Liver (tissue), 3 donors: ENCODE measurements around the gene MAGED1.

Experiments
- CTCF ChIP-seq: fragments of 150-350 bp; IDR thresholded peaks from 2 replicates; pipeline ENCODE4 v1.5.1; 2017; ENCODE audit warnings: improper control_type of control experiment, low read depth, low read length; ENCODE audit not compliant: missing input control
- RXRA ChIP-seq, 2 donors: IDR thresholded peaks; 2 replicates each; pipeline ENCODE4 v1.6.1; 2017 to 2018; ENCODE audit warnings: antibody characterized with exemption in 2 of 2, mild to moderate bottlenecking in 1 of 2
- TAF1 ChIP-seq: conservative IDR thresholded peaks from 2 replicates; pipeline ENCODE4 v1.6.1; 2016; ENCODE audit warnings: antibody characterized with exemption, mild to moderate bottlenecking
- donor health status: healthy.
- donor health status: healthy.

GRCh38 chrX:51862920-51863319, 30.5 kb upstream of the MAGED1 start:
- no peak for TF ChIP-seq CTCF
- no peak for TF ChIP-seq RXRA (IDR thresholded peaks at IDR 0.05)
- no peak for TF ChIP-seq TAF1
